ENCODE measurements around the gene PCDHGC3. TPM values are rescaled to one million over a fixed set of nuclear protein-coding genes. Genes with fewer than 3 reads are reported as not detected.

PCDHGC3 gene
- total RNA-seq, 1 experiment from 2014 or later, result 29.1 TPM

DNA sequence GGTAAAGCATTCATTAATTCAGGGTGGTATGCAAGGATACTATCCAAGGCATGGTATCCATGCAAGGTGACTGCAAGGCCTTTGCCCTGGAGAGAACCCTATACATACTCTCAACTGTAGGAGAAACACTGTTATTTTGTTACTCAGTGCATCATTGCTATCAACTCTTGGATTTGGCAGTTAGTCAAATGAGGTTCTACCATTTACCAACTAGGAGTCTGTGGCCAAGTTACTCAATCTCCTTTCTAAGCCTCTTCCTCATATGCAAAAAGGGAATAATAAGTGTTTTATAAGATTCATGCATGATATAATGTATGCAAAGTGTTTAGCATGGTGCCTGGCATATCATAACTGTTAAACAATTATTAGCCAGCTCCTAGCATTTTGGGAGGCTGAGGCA lies 4.0 kb downstream of the PCDHGC3 start:
- ChIA-PET POLR2A (no interaction called here), CTCF (interaction anchor here (1.6 to 2.7 kb wide), 3 partner anchors 34 to 62 kb away, joined by 4 to 10 read pairs (median 6); partner anchors contain the start of genes PCDHGA11 and PCDHGB7)
- no peak for DNase-seq (ENCODE audit: low spot score)
- Mint-ChIP-seq H3K9me3 (peaks cover 2% of the 10 kb centered on the region; the same call in 1 of the 2 replicates), H3K4me1 (peaks cover 53% of the 10 kb centered on the region), H3K27me3 (ENCODE audit: low read depth) (peaks cover 29% of the 10 kb centered on the region), H3K36me3 (peaks cover 7% of the 10 kb centered on the region), H3K27ac (no peak overlapping the region), H3K4me3 (no peak overlapping the region)
- TF ChIP-seq NFE2L1 (CRISPR knock-in tag; IDR thresholded peaks at IDR 0.05) (no peak), FOXJ3 (CRISPR knock-in tag; IDR thresholded peaks at IDR 0.05; ENCODE audit: borderline replicate concordance) (no peak)
- no peak for ATAC-seq

DNA sequence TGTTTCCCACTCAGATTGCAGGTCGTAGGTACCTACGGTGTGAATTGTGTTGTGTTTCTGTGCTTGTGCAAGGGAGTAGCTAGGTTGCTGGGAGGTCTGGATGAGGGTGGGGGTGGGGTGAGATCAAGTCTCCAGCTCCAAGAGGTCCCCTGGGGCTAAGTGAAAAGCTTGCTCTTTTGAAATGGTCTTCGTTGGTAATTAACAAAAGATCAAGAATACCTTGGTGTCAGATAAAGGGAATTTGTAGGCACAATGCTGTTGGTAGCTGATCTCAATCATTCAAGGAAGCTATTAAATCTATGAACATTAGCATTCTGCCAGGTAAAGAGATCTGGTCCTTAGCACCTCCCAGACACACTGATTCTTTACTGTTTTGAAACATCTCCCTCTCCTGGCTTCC lies 8.1 kb downstream of the PCDHGC3 start:
- H3K4me3 Mint-ChIP-seq, result peak overlapping the region; percentile 71
- ChIA-PET CTCF (interaction anchor here (0.5 to 4.6 kb wide), 18 partner anchors 8 to 389 kb away, joined by 3 to 42 read pairs (median 6); partner anchors contain the start of genes PCDHB16, PCDHB2, PCDHGA10 and PCDHGA11), POLR2A (interaction anchor here (0.8 to 2.8 kb wide), 4 partner anchors 8 to 41 kb away, joined by 3 to 17 read pairs (median 3); no protein-coding TSS in a partner anchor)
- TF ChIP-seq ESRRA (CRISPR knock-in tag; IDR thresholded peaks at IDR 0.05; ENCODE audit: borderline replicate concordance), result no peak
- no peak for TF ChIP-seq MYBL2 (CRISPR knock-in tag; IDR thresholded peaks at IDR 0.05)
- TF ChIP-seq ZNF512 (CRISPR knock-in tag; IDR thresholded peaks at IDR 0.05; ENCODE audit: borderline replicate concordance), result no peak
- TF ChIP-seq, protein P1, sequence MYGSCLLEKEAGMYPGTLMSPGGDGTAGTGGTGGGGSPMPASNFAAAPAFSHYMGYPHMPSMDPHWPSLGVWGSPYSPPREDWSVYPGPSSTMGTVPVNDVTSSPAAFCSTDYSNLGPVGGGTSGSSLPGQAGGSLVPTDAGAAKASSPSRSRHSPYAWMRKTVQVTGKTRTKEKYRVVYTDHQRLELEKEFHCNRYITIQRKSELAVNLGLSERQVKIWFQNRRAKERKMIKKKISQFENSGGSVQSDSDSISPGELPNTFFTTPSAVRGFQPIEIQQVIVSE (CRISPR knock-in tag; IDR thresholded peaks at IDR 0.05; ENCODE audit: borderline replicate concordance), result no peak
- TF ChIP-seq, protein P2, sequence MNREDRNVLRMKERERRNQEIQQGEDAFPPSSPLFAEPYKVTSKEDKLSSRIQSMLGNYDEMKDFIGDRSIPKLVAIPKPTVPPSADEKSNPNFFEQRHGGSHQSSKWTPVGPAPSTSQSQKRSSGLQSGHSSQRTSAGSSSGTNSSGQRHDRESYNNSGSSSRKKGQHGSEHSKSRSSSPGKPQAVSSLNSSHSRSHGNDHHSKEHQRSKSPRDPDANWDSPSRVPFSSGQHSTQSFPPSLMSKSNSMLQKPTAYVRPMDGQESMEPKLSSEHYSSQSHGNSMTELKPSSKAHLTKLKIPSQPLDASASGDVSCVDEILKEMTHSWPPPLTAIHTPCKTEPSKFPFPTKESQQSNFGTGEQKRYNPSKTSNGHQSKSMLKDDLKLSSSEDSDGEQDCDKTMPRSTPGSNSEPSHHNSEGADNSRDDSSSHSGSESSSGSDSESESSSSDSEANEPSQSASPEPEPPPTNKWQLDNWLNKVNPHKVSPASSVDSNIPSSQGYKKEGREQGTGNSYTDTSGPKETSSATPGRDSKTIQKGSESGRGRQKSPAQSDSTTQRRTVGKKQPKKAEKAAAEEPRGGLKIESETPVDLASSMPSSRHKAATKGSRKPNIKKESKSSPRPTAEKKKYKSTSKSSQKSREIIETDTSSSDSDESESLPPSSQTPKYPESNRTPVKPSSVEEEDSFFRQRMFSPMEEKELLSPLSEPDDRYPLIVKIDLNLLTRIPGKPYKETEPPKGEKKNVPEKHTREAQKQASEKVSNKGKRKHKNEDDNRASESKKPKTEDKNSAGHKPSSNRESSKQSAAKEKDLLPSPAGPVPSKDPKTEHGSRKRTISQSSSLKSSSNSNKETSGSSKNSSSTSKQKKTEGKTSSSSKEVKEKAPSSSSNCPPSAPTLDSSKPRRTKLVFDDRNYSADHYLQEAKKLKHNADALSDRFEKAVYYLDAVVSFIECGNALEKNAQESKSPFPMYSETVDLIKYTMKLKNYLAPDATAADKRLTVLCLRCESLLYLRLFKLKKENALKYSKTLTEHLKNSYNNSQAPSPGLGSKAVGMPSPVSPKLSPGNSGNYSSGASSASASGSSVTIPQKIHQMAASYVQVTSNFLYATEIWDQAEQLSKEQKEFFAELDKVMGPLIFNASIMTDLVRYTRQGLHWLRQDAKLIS (CRISPR knock-in tag; IDR thresholded peaks at IDR 0.05; ENCODE audit: borderline replicate concordance), result no peak
- TF ChIP-seq, protein P3, sequence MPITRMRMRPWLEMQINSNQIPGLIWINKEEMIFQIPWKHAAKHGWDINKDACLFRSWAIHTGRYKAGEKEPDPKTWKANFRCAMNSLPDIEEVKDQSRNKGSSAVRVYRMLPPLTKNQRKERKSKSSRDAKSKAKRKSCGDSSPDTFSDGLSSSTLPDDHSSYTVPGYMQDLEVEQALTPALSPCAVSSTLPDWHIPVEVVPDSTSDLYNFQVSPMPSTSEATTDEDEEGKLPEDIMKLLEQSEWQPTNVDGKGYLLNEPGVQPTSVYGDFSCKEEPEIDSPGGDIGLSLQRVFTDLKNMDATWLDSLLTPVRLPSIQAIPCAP (CRISPR knock-in tag; IDR thresholded peaks at IDR 0.05), result no peak
- no peak for TF ChIP-seq TEAD1 (CRISPR knock-in tag; IDR thresholded peaks at IDR 0.05)
- no peak for TF ChIP-seq ZBTB21 (CRISPR knock-in tag; IDR thresholded peaks at IDR 0.05; ENCODE audit: borderline replicate concordance)
- no peak for TF ChIP-seq PREB (CRISPR knock-in tag; IDR thresholded peaks at IDR 0.05; ENCODE audit: borderline replicate concordance)
- TF ChIP-seq ZMAT4 (CRISPR knock-in tag; IDR thresholded peaks at IDR 0.05), result no peak
- no peak for TF ChIP-seq SMAD4 (CRISPR knock-in tag; IDR thresholded peaks at IDR 0.05)
- no peak for TF ChIP-seq IRF2 (CRISPR knock-in tag; IDR thresholded peaks at IDR 0.05; ENCODE audit: borderline replicate concordance, low read depth)
- TF ChIP-seq FOXK1 (CRISPR knock-in tag; IDR thresholded peaks at IDR 0.05), result no peak
- no peak for TF ChIP-seq TEAD4 (CRISPR knock-in tag; IDR thresholded peaks at IDR 0.05)
- no peak for TF ChIP-seq AR (CRISPR knock-in tag; IDR thresholded peaks at IDR 0.05)
- no peak for TF ChIP-seq E2F4 (CRISPR knock-in tag; IDR thresholded peaks at IDR 0.05; ENCODE audit: borderline replicate concordance, low read depth)
- TF ChIP-seq HMGA2 (CRISPR knock-in tag; IDR thresholded peaks at IDR 0.05), result no peak
- peak overlapping the region; percentile 90 for H3K27ac Mint-ChIP-seq
- DNase-seq (ENCODE audit: low spot score), result no peak
- peaks cover 61% of the 10 kb centered on the region for H3K4me1 Mint-ChIP-seq
- ATAC-seq, result peak; percentile 12
- peaks cover 27% of the 10 kb centered on the region for H3K27me3 Mint-ChIP-seq (ENCODE audit: low read depth)
- H3K36me3 Mint-ChIP-seq, result peaks cover 9% of the 10 kb centered on the region
- H3K9me3 Mint-ChIP-seq, result no peaks in the 10 kb centered on the region

All from WTC11 (cell line).